ENCODE data around the gene BEND5.
A peak's percentile ranks its signal among the peaks of the same experiment; 100 is the strongest.

BEND5 gene, protein sequence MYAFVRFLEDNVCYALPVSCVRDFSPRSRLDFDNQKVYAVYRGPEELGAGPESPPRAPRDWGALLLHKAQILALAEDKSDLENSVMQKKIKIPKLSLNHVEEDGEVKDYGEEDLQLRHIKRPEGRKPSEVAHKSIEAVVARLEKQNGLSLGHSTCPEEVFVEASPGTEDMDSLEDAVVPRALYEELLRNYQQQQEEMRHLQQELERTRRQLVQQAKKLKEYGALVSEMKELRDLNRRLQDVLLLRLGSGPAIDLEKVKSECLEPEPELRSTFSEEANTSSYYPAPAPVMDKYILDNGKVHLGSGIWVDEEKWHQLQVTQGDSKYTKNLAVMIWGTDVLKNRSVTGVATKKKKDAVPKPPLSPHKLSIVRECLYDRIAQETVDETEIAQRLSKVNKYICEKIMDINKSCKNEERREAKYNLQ

DNA sequence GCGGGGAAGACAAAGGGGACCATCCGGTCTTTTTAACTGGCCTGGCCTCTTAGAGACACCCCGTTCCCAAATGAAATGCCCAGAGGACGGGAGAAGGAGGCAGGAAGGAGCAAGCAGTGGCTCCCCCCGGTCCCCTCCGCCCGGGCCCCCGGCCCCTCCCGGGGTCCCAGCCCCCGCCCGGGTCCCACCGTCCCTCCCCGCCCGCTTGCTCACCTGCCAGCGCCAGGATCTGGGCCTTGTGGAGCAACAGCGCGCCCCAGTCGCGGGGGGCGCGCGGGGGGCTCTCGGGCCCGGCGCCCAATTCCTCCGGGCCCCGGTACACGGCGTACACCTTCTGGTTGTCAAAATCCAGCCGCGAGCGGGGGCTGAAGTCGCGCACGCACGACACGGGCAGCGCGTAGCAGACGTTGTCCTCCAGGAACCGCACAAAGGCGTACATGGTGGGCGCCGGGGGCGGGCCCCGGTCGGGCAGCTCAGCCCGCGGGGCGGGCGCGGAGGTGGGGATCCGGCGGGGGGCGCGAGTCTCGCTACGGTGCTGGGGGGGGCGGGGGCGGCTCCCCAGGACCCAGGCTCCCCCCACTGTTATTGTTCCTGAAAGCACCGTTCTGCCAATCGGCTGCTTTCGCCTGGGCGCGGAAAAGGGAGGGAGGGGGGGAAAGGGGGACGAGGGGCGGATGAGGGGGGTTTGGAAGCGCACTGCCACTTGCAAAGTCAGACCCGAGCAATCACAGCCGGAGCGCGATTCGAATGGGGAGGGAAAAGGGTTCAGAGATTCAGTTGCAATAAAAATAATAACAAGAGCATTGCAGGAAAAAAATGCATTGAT, at the start of gene BEND5:
BEND5 (minus strand) TSS at position 499 of the 826 bp plus-strand sequence; CDS start at position 439, 60 bp downstream.
- peak; percentile 77 for DNase-seq (ENCODE audit: low spot score)

DNA sequence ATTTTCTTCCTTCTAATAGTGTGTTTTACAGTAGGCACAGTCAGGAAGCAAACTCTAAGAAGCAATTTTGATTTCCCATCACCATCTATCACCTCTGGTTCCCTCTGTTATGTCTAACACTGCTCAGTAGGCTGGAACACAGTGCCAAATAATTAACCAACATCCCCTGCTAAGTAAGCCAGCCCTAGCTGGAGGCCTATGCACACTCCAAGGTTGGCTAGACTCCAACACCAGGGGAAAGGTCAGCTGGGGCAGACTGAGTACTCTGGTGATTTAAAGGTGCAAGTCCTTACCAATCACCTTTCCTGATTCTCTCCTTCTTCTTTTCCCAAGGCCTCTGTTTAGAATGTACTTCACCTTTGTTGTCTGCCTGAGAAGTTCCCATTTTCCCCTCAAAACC, 46.5 kb upstream of the BEND5 start:
- no peak for DNase-seq (ENCODE audit: low spot score)

DNA sequence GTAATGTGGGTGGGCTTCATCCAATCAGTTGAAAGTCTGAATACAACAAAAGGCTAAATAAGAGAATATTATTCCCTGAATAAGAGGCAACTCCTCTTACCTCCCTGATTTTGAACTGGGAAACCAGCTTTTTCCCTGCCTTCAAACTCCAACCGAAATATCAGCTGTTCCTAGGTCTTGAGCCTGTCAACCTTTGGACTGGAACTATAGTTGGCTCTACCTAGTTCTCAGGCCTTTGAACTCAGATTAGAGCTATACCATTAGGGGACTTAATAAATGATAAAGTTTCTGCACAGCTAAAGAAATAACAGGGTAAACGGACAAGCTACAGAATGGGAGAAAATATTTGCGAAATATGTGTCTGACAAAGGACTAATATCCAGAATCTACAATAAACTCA, 43.8 kb upstream of the BEND5 start:
- no peak for DNase-seq (ENCODE audit: low spot score)

DNA sequence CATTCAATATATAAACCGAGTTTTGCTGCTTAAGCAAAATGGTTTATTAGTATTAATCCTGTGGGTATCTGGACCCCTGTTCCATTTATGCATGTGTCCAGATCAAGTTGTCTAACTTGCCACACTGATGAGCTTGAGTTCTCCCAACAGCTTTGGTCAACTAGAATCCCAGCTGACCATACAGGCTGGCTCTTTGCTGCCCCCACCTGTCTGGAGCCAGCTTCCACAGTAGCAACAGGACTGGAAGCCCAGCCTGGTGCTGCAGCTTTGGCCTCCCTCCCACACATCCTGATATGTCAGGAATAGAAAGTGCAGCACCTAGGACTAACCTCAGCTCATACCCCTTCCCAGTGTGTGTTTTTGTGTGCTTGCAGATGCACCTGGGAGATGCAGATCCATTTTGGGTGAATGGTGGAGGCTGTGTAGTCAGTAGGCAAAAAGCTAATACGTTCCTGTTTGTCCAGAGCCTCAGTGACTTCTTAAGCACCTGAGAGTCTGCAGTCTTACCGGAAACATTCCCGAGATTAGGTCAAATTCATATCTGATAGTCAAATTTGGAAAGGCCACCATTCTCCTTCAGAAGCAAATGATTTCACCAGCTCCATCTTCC, 40.9 kb upstream of the BEND5 start:
- peak; percentile 39 for DNase-seq (ENCODE audit: low spot score)

- DNase-seq (ENCODE audit: low spot score), result no peak
Observed at GRCh38 chr1:48810740-48811139, 34.0 kb upstream of the BEND5 start.

GRCh38 chr1:48808496-48808895, 31.8 kb upstream of the BEND5 start:
- DNase-seq (ENCODE audit: low spot score), result no peak

DNA sequence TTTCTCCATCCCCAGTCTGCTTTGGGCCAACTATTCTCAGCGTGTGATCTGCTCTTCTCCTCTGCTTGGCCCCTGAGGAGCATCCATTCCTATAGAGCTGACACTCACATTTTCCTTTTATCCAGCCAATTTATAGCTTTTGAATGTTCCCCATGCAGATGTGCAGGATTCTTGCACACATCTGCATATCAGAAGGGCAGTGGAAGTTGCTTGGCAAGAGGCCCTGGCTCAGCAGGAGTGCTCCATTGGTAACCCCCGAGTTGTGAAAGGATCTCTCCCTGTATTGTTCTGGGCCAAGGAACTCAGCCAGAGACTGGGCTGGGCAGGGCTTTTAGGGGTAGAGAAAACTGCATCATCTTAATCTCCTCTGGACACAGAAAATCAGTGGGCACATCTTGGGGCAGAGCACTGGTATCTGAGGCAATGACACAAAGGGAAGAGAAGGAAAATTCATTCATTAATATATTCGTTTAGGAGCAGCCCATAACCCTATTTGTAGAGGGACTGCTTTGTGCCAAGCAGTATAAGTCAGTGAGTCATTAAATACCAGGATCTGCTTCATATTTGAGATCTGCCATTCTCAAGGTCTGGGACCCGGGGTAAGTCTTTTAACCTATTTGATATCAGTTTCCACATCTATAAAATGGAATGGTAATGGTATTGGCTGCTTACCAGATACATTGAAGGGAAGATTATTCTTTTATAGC, 31.0 kb upstream of the BEND5 start:
- DNase-seq (ENCODE audit: low spot score), result no peak

GRCh38 chr1:48803474-48803873, 26.8 kb upstream of the BEND5 start:
- no peak for DNase-seq (ENCODE audit: low spot score)

DNA sequence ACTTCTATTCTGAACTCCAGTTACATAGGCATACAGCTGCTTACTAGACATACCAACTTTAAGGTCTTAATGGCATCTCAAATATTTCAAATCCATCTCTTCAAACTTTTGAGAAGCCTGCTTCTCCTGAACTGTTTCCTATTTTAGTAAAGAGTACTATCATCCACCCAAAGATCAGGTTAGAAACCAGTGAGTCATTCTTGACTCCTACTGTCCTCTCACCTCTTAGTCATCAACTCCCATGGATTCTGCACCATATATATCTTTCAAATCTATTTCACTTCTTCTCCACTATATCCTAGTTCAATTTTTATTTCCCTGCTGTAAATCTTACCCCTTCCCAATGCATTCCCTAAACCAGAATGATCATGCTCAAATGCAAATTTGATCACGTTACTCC, 18.1 kb upstream of the BEND5 start:
- no peak for DNase-seq (ENCODE audit: low spot score)

- peak; percentile 77 for DNase-seq (ENCODE audit: low spot score)
Observed at GRCh38 chr1:48793863-48794262, 17.2 kb upstream of the BEND5 start.

DNA sequence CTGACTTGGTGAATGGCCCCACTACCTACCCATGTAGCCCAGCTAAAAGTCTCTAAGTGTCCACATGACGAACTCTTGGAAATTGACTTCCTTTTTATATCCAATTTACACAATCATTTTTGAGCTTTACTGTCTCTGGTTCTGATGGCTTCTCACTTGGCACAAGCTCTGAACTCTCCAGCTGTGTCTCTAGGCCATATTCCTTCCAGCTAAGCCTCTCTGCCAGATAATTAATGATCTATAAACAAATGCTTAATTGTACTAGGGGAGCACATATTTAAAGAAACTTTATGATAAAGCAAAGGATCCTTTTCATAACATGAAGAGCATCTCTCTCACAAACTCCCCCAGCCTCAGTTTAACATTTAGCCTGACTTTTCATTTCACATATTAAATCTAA, 16.3 kb upstream of the BEND5 start:
- no peak for DNase-seq (ENCODE audit: low spot score)

DNA sequence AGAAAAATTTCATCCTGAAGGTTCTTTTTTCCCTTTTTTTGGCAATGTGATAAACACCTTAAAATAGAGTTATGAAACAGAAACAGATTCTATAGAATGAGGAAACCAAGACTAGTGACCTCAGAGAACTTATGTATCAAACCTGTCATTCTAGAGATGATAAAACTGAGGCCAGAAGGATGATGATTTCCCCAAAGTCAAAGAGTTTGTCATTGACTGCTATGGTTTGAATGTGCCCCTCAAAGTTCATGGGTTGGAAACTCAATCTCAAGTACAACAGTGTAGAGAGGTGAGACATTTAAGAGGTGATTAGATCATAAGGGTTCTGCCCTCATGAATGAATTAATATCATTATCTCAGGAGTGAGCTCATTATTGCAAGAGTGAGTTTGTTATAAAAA, 13.7 kb upstream of the BEND5 start:
- DNase-seq (ENCODE audit: low spot score), result no peak

- DNase-seq (ENCODE audit: low spot score), result no peak
Observed at GRCh38 chr1:48789903-48790302, 13.2 kb upstream of the BEND5 start.

DNA sequence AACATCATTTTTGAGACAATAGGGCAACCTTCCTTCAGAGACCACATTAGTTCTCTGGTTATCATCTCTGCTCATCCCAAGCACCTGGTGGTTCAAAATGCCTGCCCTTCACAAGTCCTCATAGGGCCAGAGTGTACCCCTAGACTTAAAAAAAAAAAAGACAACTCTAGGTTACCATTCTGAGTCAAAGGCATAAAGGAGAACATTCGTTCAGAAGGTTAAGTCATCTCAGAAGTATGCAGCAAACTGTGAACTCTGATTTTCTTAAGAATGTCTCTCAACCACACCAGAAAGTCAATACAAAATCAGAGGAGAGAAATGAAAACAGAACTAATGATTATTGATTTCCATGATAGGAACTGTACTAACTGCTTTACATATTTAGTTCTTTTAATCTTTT, 9.2 kb upstream of the BEND5 start:
- DNase-seq (ENCODE audit: low spot score), result no peak

GRCh38 chr1:48784301-48784700, 7.6 kb upstream of the BEND5 start:
- DNase-seq (ENCODE audit: low spot score), result no peak

DNA sequence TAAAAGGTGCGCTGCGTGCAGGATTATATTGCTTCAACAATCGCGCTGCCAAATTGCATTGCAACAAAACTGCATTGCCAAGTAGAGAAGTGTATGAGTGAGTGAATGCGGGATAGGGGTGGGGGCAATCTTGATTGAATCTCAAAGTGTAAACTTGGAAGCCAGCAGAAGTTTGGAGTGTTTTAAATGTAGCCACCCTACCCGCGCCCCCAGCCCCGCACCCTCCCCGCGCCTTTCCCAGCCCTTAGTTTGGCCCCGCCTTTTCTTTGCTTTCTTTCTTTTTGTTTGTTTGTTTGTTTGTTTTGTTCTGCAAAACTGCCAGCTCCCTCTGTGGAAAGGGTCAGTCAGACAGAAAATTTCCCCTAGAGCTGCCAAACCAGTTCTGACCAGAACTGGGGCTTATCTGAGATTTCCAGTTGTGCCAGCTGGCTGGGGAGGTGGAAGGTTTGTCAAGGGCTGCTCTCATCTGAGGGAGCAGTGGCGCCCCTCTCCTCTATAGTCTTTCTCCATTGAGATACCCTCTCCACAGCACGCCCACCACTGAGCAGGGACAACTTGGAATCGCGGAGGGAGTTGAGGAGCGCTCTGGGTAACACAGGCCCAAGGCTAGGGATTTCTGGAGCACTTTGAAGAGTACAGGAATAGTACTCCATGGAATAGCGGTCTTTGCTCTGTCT, 666 bp upstream of the BEND5 start:
- DNase-seq (ENCODE audit: low spot score), result no peak

GRCh38 chr1:48775831-48776392, 779 bp downstream of the BEND5 start:
- no peak for DNase-seq (ENCODE audit: low spot score)

GRCh38 chr1:48773133-48773532, 3.6 kb downstream of the BEND5 start:
- no peak for DNase-seq (ENCODE audit: low spot score)

DNA sequence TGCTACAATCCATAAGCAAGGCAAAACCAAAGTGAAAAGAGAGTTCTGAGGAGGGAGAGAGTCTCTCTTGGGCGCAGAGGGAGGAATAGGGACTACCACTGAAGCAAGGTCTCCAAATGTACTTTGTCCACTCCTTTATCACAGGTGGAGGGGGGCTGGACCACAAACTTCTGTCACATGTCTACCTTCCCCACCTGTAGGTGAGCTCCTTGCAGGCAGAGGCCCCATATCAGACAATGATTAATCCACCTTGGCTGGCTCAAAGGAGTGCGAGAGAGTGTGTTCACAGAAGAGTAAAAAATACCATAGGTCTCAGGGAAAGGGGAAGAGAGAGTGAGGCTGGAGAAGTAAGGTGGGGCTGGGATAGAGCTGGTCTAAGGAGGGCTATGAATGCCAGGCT, 4.5 kb downstream of the BEND5 start:
- DNase-seq (ENCODE audit: low spot score), result no peak

GRCh38 chr1:48771561-48771960, 5.1 kb downstream of the BEND5 start:
- no peak for DNase-seq (ENCODE audit: low spot score)

DNA sequence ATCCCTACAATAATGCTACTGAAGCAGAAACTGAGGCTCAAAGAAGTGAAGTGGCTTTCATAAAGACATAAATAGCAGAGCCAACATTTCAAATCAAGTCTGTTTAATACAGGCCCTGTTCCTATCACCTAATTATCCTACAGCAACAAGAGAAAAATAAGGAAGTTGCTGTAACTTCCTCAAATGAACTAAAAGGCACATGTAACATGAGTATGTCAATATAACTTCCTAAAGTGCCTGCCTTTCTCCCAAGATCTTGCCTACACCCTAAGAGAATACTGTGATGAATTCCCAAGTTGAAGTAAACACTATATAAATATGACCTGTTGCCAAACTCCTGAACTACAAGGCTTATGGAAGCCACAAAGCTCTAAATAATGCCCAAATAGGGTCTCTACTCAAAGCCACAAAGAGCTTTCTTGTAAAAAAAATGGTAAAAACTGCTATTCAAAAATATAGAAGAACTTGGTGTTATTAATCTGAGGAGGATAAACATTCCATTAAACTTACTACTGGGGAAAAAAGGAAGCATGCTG, 8.6 kb downstream of the BEND5 start:
- DNase-seq (ENCODE audit: low spot score), result no peak

Data from germinal center (tissue), 1 donor.